Measurements from ENCODE around the gene GLB1L. TPM values are rescaled to one million over a fixed set of nuclear protein-coding genes. Genes with fewer than 3 reads are reported as not detected.

GLB1L gene
- total and polyA plus RNA-seq, 2 of the 8 experiments (the other 6 are each of a cell fraction or from before 2014, with no cell fraction given), result 3.7 to 4.0 TPM

- no peak for TF ChIP-seq CTCF (IDR thresholded peaks at IDR 0.05; ENCODE audit: control extremely low read depth in 1 of 3, insufficient read depth in 1 of 3, low read depth in 1 of 3, low read length in 3 of 3)
- no peak for TF ChIP-seq SIRT6 (IDR thresholded peaks at IDR 0.05; ENCODE audit: low read length)
Observed at GRCh38 chr2:219284501-219285372, 39.5 kb upstream of the GLB1L start (continued).
